A673 (cell line): ENCODE results near the gene KIAA0040. TPM values are rescaled to one million over a fixed set of nuclear protein-coding genes. Genes with fewer than 3 reads are reported as not detected.
"Not testable (repeated sequence)": the region's sequence is repeated elsewhere in the genome, so short reads cannot be mapped to it uniquely, and the experiment has no call there.

Source experiments
- BruUV-seq: library from RNA; stranded (reverse); fragments of 400-500 nt; replicated peaks from 2 replicates; lab custom pipeline; 2021; lab: Mats Ljungman, UMichigan
- CTCF ChIA-PET: fragments of 300-600 bp; sonication (Branson Sonifier 250); formaldehyde crosslinking; loops from one replicate; lab custom pipeline; 2022; ENCODE audit warnings: antibody characterized with exemption; lab: Charles Lee
- POLR2A ChIA-PET: fragments of 300-600 bp; sonication (Branson Sonifier 250); formaldehyde crosslinking; loops from one replicate; lab custom pipeline; 2022; ENCODE audit warnings: antibody characterized with exemption; ENCODE audit not compliant: low non-redundant PET; lab: Charles Lee
- DNase-seq: peaks from one replicate; pipeline ENCODE4 v3.0.0-alpha.2; 2015; ENCODE audit warnings: low spot score
- H3K27ac ChIP-seq: fragments of 200-600 bp; sonication (generic); 2 replicates; pipeline ENCODE4 v1.5.1; 2016; ENCODE audit warnings: mixed run types, low read depth, mild to moderate bottlenecking, mixed read lengths, antibody characterized with exemption, low read length; ENCODE audit not compliant: poor library complexity, severe bottlenecking
- H3K27me3 ChIP-seq: fragments of 200-600 bp; sonication (generic); replicated peaks from 2 replicates; pipeline ENCODE4 v1.6.1; 2017; ENCODE audit warnings: mixed run types, low read depth, mild to moderate bottlenecking, mixed read lengths, antibody characterized with exemption, low read length; ENCODE audit not compliant: insufficient read depth, poor library complexity
- H3K36me3 ChIP-seq: fragments of 200-600 bp; sonication (generic); 2 replicates; pipeline ENCODE4 v1.6.1; 2016; ENCODE audit warnings: mixed run types, mild to moderate bottlenecking, mixed read lengths, antibody characterized with exemption, low read length; ENCODE audit not compliant: insufficient read depth, poor library complexity, severe bottlenecking
- H3K4me1 ChIP-seq: fragments of 200-600 bp; sonication (generic); 2 replicates; pipeline ENCODE4 v1.6.1; 2017; ENCODE audit warnings: mixed run types, mild to moderate bottlenecking, mixed read lengths, antibody characterized with exemption, low read length; ENCODE audit not compliant: insufficient read depth, poor library complexity, severe bottlenecking
- H3K4me3 ChIP-seq: fragments of 200-600 bp; sonication (generic); 2 replicates; pipeline ENCODE4 v1.5.1; 2016; ENCODE audit warnings: low read depth, mixed run types, mild to moderate bottlenecking, mixed read lengths, low read length; ENCODE audit not compliant: poor library complexity, severe bottlenecking
- H3K9me3 ChIP-seq: fragments of 200-600 bp; sonication (generic); 2 replicates; pipeline ENCODE4 v1.6.1; 2016; ENCODE audit warnings: mixed run types, low read depth, mild to moderate bottlenecking, mixed read lengths, antibody characterized with exemption, low read length; ENCODE audit not compliant: poor library complexity, severe bottlenecking
- CTCF ChIP-seq: fragments of 300-800, 200-600 bp; sonication (generic); conservative IDR thresholded peaks from 2 replicates; pipeline ENCODE4 v1.5.1; 2017; ENCODE audit warnings: low read depth, mild to moderate bottlenecking, antibody characterized with exemption, low read length, moderate library complexity, mixed read lengths
- EZH2 ChIP-seq: fragments of 200-600 bp; sonication (generic); IDR thresholded peaks from 2 replicates; pipeline ENCODE4 v1.6.1; 2017; ENCODE audit warnings: borderline replicate concordance, low read depth, mild to moderate bottlenecking, mixed read lengths, antibody characterized with exemption, low read length; ENCODE audit not compliant: poor library complexity, severe bottlenecking
- intact Hi-C: fragments of 100-400 bp; cut with micrococcal nuclease; formaldehyde crosslinking; loops from one replicate; pipeline ENCODE4 v1.10.0; 2022; ENCODE audit not compliant: unreplicated experiment
- total RNA-seq: library from RNA; stranded (reverse); gene quantifications from 2 replicates; pipeline ENCODE4 v1.2.3, GENCODE V29; 2021

KIAA0040 gene
- total RNA-seq, 1 experiment from 2014 or later = not detected

GRCh38 chr1:175116210-175116798 is 76.3 kb downstream of the KIAA0040 start:
- CTCF ChIA-PET = no interaction called here
- Histone ChIP-seq H3K36me3 (no peaks in the 10 kb centered on the region), H3K27ac (no peak overlapping the region), H3K27me3 (no peaks in the 10 kb centered on the region), H3K9me3 (peaks cover 7% of the 10 kb centered on the region), H3K4me3 (no peak overlapping the region), H3K4me1 (no peaks in the 10 kb centered on the region)
- POLR2A ChIA-PET = no interaction called here
- intact Hi-C loops = no loop called here
- TF ChIP-seq EZH2 (no peak), CTCF (no peak)
- no peak for DNase-seq
- no TSS peak for BruUV-seq

GRCh38 chr1:175114996-175115395 is 77.6 kb downstream of the KIAA0040 start:
- H3K4me3 ChIP-seq = no peak overlapping the region

GRCh38 chr1:175108331-175108820 is 84.2 kb downstream of the KIAA0040 start:
- CTCF ChIA-PET, POLR2A ChIA-PET, H3K27ac ChIP-seq, DNase-seq, H3K4me1 ChIP-seq, H3K27me3 ChIP-seq, BruUV-seq, H3K4me3 ChIP-seq, intact Hi-C loops, H3K9me3 ChIP-seq, H3K36me3 ChIP-seq: not testable (repeated sequence)

More at GRCh38 chr1:175114996-175115395, 77.6 kb downstream of the KIAA0040 start:
- Histone ChIP-seq H3K27me3 (no peaks in the 10 kb centered on the region), H3K9me3 (peaks cover 7% of the 10 kb centered on the region), H3K27ac (no peak overlapping the region), H3K36me3 (no peaks in the 10 kb centered on the region), H3K4me1 (no peaks in the 10 kb centered on the region)
- no TSS peak for BruUV-seq
- DNase-seq = no peak
- POLR2A ChIA-PET = no interaction called here
- TF ChIP-seq CTCF = no peak
- no peak for TF ChIP-seq EZH2
- CTCF ChIA-PET = interaction anchor here (1.5 kb wide), 1 partner anchor 10 kb away, joined by 4 read pairs; no protein-coding TSS in a partner anchor
- intact Hi-C loops = no loop called here

Other genes starting within 250 kb of the KIAA0040 start
- gene CACYBP, start 192.8 kb downstream of the KIAA0040 start, total RNA-seq = 307 and 310 TPM in 2 replicates
- 39.6 and 40.1 TPM in 2 replicates for gene MRPS14, start 169.4 kb downstream of the KIAA0040 start, total RNA-seq
- 0.09 TPM in 1 of 2 replicates, not detected in the other for gene TNN, start 124.9 kb downstream of the KIAA0040 start, total RNA-seq